ENCODE measurements around the gene MPZL3.

GRCh38 chr11:118180300-118180703 is 71.9 kb downstream of the MPZL3 start:
- TF ChIP-seq, protein P1, sequence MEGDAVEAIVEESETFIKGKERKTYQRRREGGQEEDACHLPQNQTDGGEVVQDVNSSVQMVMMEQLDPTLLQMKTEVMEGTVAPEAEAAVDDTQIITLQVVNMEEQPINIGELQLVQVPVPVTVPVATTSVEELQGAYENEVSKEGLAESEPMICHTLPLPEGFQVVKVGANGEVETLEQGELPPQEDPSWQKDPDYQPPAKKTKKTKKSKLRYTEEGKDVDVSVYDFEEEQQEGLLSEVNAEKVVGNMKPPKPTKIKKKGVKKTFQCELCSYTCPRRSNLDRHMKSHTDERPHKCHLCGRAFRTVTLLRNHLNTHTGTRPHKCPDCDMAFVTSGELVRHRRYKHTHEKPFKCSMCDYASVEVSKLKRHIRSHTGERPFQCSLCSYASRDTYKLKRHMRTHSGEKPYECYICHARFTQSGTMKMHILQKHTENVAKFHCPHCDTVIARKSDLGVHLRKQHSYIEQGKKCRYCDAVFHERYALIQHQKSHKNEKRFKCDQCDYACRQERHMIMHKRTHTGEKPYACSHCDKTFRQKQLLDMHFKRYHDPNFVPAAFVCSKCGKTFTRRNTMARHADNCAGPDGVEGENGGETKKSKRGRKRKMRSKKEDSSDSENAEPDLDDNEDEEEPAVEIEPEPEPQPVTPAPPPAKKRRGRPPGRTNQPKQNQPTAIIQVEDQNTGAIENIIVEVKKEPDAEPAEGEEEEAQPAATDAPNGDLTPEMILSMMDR (IDR thresholded peaks at IDR 0.05; ENCODE audit: insufficient read depth, low read depth, low read length) = no peak
- no peak for TF ChIP-seq EZH2 (IDR thresholded peaks at IDR 0.05; ENCODE audit: insufficient read depth, low read length)

Data from astrocyte (in vitro differentiated cells and primary cell).